IMR-90 (cell line): ENCODE results near the gene GALNT7. TPM values are rescaled to one million over a fixed set of nuclear protein-coding genes. Genes with fewer than 3 reads are reported as not detected.

Experiments used
- ATAC-seq: fragments of 200-7000 bp; cut with Tn5 transposase; 2 replicates; pipeline ENCODE4 v1.9.1; 2020; ENCODE audit warnings: low read depth, mild to moderate bottlenecking, moderate library complexity
- BruUV-seq: library from RNA; stranded (reverse); fragments of 400-500 nt; replicated peaks from 2 replicates; lab custom pipeline; 2021; lab: Mats Ljungman, UMichigan
- CTCF ChIA-PET: fragments of 300-600 bp; formaldehyde crosslinking; extraction: SDS; loops from one replicate; lab custom pipeline; 2021; ENCODE audit warnings: antibody characterized with exemption; lab: Yijun Ruan, JAX
- POLR2A ChIA-PET: fragments of 300-600 bp; sonication (Branson Sonifier 250); formaldehyde crosslinking; loops from one replicate; lab custom pipeline; 2022; ENCODE audit warnings: antibody characterized with exemption; ENCODE audit not compliant: unreplicated experiment; lab: Charles Lee
- DNase-seq: peaks from one replicate; pipeline ENCODE4 v3.0.0; 2013
- H2AFZ ChIP-seq: replicated peaks from 2 replicates; pipeline ENCODE3; 2013; ENCODE audit warnings: low read length, mild to moderate bottlenecking; ENCODE audit not compliant: poor library complexity
- H2AK5ac ChIP-seq: 2 replicates; pipeline ENCODE4 v1.6.1; 2013; ENCODE audit warnings: low read depth, low read length, inconsistent platforms
- H2AK9ac ChIP-seq: replicated peaks from 2 replicates; pipeline ENCODE3; 2013; ENCODE audit warnings: mild to moderate bottlenecking, low read depth, low read length, moderate library complexity; ENCODE audit not compliant: poor library complexity
- H2BK120ac ChIP-seq: 2 replicates; pipeline ENCODE4 v1.6.1; 2013; ENCODE audit warnings: low read depth, low read length, inconsistent platforms
- H2BK15ac ChIP-seq: 3 replicates; pipeline ENCODE4 v1.6.1; 2013; ENCODE audit warnings: low read depth, low read length, inconsistent platforms
- H2BK20ac ChIP-seq: 2 replicates; pipeline ENCODE4 v1.6.1; 2013; ENCODE audit warnings: low read depth, mild to moderate bottlenecking, inconsistent platforms, low read length, moderate library complexity
- H2BK5ac ChIP-seq: 2 replicates; pipeline ENCODE4 v1.6.1; 2013; ENCODE audit warnings: mild to moderate bottlenecking, low read depth, low read length, inconsistent platforms; ENCODE audit not compliant: poor library complexity, severe bottlenecking
- H3K14ac ChIP-seq: replicated peaks from 2 replicates; pipeline ENCODE4 v1.6.1; 2013; ENCODE audit warnings: low read depth, low read length, inconsistent platforms
- H3K18ac ChIP-seq: 2 replicates; pipeline ENCODE4 v1.6.1; 2013; ENCODE audit warnings: low read depth, low read length, control low read depth
- H3K23ac ChIP-seq: 2 replicates; pipeline ENCODE4 v1.6.1; 2013; ENCODE audit warnings: low read depth, low read length, inconsistent platforms
- H3K27ac ChIP-seq: 2 replicates; pipeline ENCODE4 v1.5.1; 2013; ENCODE audit warnings: mild to moderate bottlenecking, control low read depth, low read length; ENCODE audit not compliant: insufficient read depth
- H3K27me3 ChIP-seq: 2 replicates; pipeline ENCODE4 v1.6.1; 2013; ENCODE audit warnings: low read length; ENCODE audit not compliant: control insufficient read depth, insufficient read depth
- H3K36me3 ChIP-seq: 2 replicates; pipeline ENCODE4 v1.6.1; 2013; ENCODE audit warnings: low read length, mixed read lengths; ENCODE audit not compliant: control insufficient read depth, insufficient read depth
- H3K4ac ChIP-seq: 2 replicates; pipeline ENCODE4 v1.6.1; 2013; ENCODE audit warnings: low read depth, low read length, inconsistent platforms
- H3K4me1 ChIP-seq: 2 replicates; pipeline ENCODE4 v1.6.1; 2013; ENCODE audit warnings: low read length, mixed read lengths; ENCODE audit not compliant: control insufficient read depth, insufficient read depth
- H3K4me2 ChIP-seq: 2 replicates; pipeline ENCODE4 v1.6.1; 2013; ENCODE audit warnings: low read depth, mild to moderate bottlenecking, control low read depth, low read length, moderate library complexity
- H3K4me3 ChIP-seq: 2 replicates; pipeline ENCODE4 v1.5.1; 2013; ENCODE audit warnings: low read depth, mild to moderate bottlenecking, control low read depth, low read length, moderate library complexity; ENCODE audit not compliant: insufficient read depth
- H3K56ac ChIP-seq: 2 replicates; pipeline ENCODE4 v1.6.1; 2013; ENCODE audit warnings: low read length, inconsistent platforms; ENCODE audit not compliant: insufficient read depth; ENCODE audit errors: extremely low read depth
- H3K79me1 ChIP-seq, 2 experiments: 2 replicates each; pipeline ENCODE4 v1.6.1; 2013; ENCODE audit warnings: low read length in 2 of 2, inconsistent platforms in 1 of 2, low read depth in 1 of 2
- H3K9ac ChIP-seq: 2 replicates; pipeline ENCODE4 v1.6.1; 2013; ENCODE audit warnings: low read depth, low read length, control low read depth
- H3K9me1 ChIP-seq: 2 replicates; pipeline ENCODE4 v1.6.1; 2013; ENCODE audit warnings: low read length, inconsistent platforms; ENCODE audit not compliant: insufficient read depth
- H3K9me3 ChIP-seq: 2 replicates; pipeline ENCODE4 v1.6.1; 2013; ENCODE audit warnings: low read length; ENCODE audit not compliant: control insufficient read depth, insufficient read depth
- H4K20me1 ChIP-seq: 2 replicates; pipeline ENCODE4 v1.6.1; 2013; ENCODE audit warnings: low read length, inconsistent platforms; ENCODE audit not compliant: insufficient read depth
- H4K5ac ChIP-seq: 2 replicates; pipeline ENCODE4 v1.6.1; 2013; ENCODE audit warnings: mild to moderate bottlenecking, low read depth, low read length, control low read depth
- H4K8ac ChIP-seq, 2 experiments: 2 replicates each; pipeline ENCODE4 v1.6.1; 2013; ENCODE audit warnings: low read depth in 2 of 2, low read length in 2 of 2, control low read depth in 1 of 2, inconsistent platforms in 1 of 2
- H4K91ac ChIP-seq: 2 replicates; pipeline ENCODE4 v1.6.1; 2013; ENCODE audit warnings: low read depth, low read length, inconsistent platforms; ENCODE audit not compliant: insufficient read depth
- BHLHE40 ChIP-seq: fragments of 150-350 bp; IDR thresholded peaks from 2 replicates; pipeline ENCODE4 v1.6.1; 2016; ENCODE audit warnings: mild to moderate bottlenecking, low read depth, low read length
- CEBPB ChIP-seq: IDR thresholded peaks from 2 replicates; pipeline ENCODE4 v1.6.1; 2012; ENCODE audit warnings: low read depth, low read length, improper control_type of control experiment
- CHD1 ChIP-seq: IDR thresholded peaks from 2 replicates; pipeline ENCODE4 v1.6.1; 2012; ENCODE audit warnings: low read depth, low read length, improper control_type of control experiment
- FOS ChIP-seq: fragments of 150-350 bp; IDR thresholded peaks from 2 replicates; pipeline ENCODE4 v1.6.1; 2016; ENCODE audit warnings: low read depth, low read length
- MAFK ChIP-seq: IDR thresholded peaks from 2 replicates; pipeline ENCODE4 v1.6.1; 2012; ENCODE audit warnings: low read depth, low read length, improper control_type of control experiment
- MAZ ChIP-seq: IDR thresholded peaks from 2 replicates; pipeline ENCODE4 v1.6.1; 2012; ENCODE audit warnings: low read depth, mild to moderate bottlenecking, low read length, improper control_type of control experiment, moderate library complexity, borderline replicate concordance
- MXI1 ChIP-seq: IDR thresholded peaks from 2 replicates; pipeline ENCODE4 v1.6.1; 2012; ENCODE audit warnings: low read depth, mild to moderate bottlenecking, low read length, moderate library complexity, borderline replicate concordance
- RCOR1 ChIP-seq: IDR thresholded peaks from 2 replicates; pipeline ENCODE4 v1.6.1; 2012; ENCODE audit warnings: mild to moderate bottlenecking, low read length, improper control_type of control experiment; ENCODE audit not compliant: insufficient replicate concordance
- RFX5 ChIP-seq: IDR thresholded peaks from 2 replicates; pipeline ENCODE4 v1.8.0; 2012; ENCODE audit warnings: low read depth, mild to moderate bottlenecking, low read length, moderate library complexity
- WGBS, 2 experiments: methylation state at CpG; one replicate each; pipeline versions ENCODE4 v1.1.5 to v1.1.7; 2013; ENCODE audit warnings: missing lambda C conversion rate in 2 of 2; ENCODE audit not compliant: insufficient read length in 1 of 2; ENCODE audit errors: extremely low coverage in 2 of 2; 5-methylcytosine and 5-hydroxymethylcytosine counted together
- dilution Hi-C: fragments of 300-500 bp; cut with HindIII; formaldehyde crosslinking; loops from one replicate; pipeline ENCODE4 v1.14.3; 2018; ENCODE audit warnings: low sequenced_read_pairs; ENCODE audit not compliant: unreplicated experiment
- in situ Hi-C: fragments of 300-500 bp; cut with MboI; formaldehyde crosslinking; loops from 3 replicates; pipeline ENCODE4 v1.14.3; 2019; ENCODE audit warnings: low sequenced_read_pairs, inconsistent platforms, mixed read lengths
- intact Hi-C: fragments of 100-400 bp; cut with micrococcal nuclease; formaldehyde crosslinking; loops from 2 replicates; pipeline ENCODE4 v1.10.0; 2022
- polyA plus RNA-seq, 3 experiments: library from polyadenylated mRNA; depleted of rRNA; stranded (reverse); fragments of >200 nt; gene quantifications; 2 replicates each; pipeline ENCODE4 v1.2.3, GENCODE V29; 2012; ENCODE audit warnings: low replicate concordance in 1 of 3
- total RNA-seq: library from RNA; depleted of rRNA; stranded (reverse); fragments of >200 nt; gene quantifications from 2 replicates; pipeline ENCODE4 v1.2.3, GENCODE V29; 2012
- TF ChIP-seq, protein P1 (sequence below): fragments of 150-350 bp; IDR thresholded peaks from 2 replicates; pipeline ENCODE4 v1.6.1; 2016; ENCODE audit warnings: low read depth, mild to moderate bottlenecking, low read length, moderate library complexity, borderline replicate concordance
- TF ChIP-seq, protein P2 (sequence below): fragments of 150-350 bp; IDR thresholded peaks from 2 replicates; pipeline ENCODE4 v1.6.1; 2017; ENCODE audit warnings: mild to moderate bottlenecking, antibody characterized with exemption, low read length, low read depth

GALNT7 gene
- total and polyA plus RNA-seq, 2 of the 4 experiments (the other 2 are of a cell fraction), result 19.1 to 31.2 TPM

- CTCF ChIA-PET, result no interaction called here
- no peak for TF ChIP-seq CHD1
- no peak for TF ChIP-seq FOS
- TF ChIP-seq CEBPB, result no peak
- TF ChIP-seq RFX5, result no peak
- no peak for TF ChIP-seq MAZ
- TF ChIP-seq RCOR1, result no peak
- no peak for TF ChIP-seq MXI1
- TF ChIP-seq, protein P1, sequence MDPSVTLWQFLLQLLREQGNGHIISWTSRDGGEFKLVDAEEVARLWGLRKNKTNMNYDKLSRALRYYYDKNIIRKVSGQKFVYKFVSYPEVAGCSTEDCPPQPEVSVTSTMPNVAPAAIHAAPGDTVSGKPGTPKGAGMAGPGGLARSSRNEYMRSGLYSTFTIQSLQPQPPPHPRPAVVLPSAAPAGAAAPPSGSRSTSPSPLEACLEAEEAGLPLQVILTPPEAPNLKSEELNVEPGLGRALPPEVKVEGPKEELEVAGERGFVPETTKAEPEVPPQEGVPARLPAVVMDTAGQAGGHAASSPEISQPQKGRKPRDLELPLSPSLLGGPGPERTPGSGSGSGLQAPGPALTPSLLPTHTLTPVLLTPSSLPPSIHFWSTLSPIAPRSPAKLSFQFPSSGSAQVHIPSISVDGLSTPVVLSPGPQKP, result no peak
- TF ChIP-seq BHLHE40, result no peak
- TF ChIP-seq, protein P2, sequence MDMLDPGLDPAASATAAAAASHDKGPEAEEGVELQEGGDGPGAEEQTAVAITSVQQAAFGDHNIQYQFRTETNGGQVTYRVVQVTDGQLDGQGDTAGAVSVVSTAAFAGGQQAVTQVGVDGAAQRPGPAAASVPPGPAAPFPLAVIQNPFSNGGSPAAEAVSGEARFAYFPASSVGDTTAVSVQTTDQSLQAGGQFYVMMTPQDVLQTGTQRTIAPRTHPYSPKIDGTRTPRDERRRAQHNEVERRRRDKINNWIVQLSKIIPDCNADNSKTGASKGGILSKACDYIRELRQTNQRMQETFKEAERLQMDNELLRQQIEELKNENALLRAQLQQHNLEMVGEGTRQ, result no peak
- TF ChIP-seq MAFK, result no peak
- H4K20me1 ChIP-seq, result no peaks in the 10 kb centered on the region
- no peak overlapping the region for H3K27ac ChIP-seq
- in situ Hi-C loops, result no loop called here
- peak overlapping the region; percentile 21; the same call in 1 of the 2 replicates for H4K91ac ChIP-seq
- POLR2A ChIA-PET, result no interaction called here
- H3K9ac ChIP-seq, result no peak overlapping the region
- ATAC-seq (no peak), DNase-seq (no peak)
- no peak overlapping the region for H2BK5ac ChIP-seq
- H3K18ac ChIP-seq, result peak overlapping the region; percentile 59; the same call in 1 of the 2 replicates
- H3K27me3 ChIP-seq, result no peaks in the 10 kb centered on the region
- no peak overlapping the region for H3K56ac ChIP-seq
- H4K8ac ChIP-seq, result peak overlapping the region in 1 of 2 experiments; percentile 8; a peak in 1 of 4 replicates
- H3K4me1 ChIP-seq, result peaks cover 8% of the 10 kb centered on the region; the same call in 1 of the 2 replicates
- intact Hi-C loops, result no loop called here
- peaks cover 9 to 30% of the 10 kb centered on the region in 2 experiments; a peak in 3 of 4 replicates for H3K79me1 ChIP-seq
- BruUV-seq, result no TSS peak
- no peaks in the 10 kb centered on the region for H3K9me3 ChIP-seq
- no peak overlapping the region for H3K14ac ChIP-seq
- H2AFZ ChIP-seq, result no peak overlapping the region
- no peaks in the 10 kb centered on the region for H3K36me3 ChIP-seq
- peak overlapping the region; percentile 52; the same call in 1 of the 2 replicates for H2BK20ac ChIP-seq
- 0 out of 2 replicates have a peak overlapping the region, but pooled peaks have one; percentile 21 for H3K4ac ChIP-seq
- no peak overlapping the region for H2AK9ac ChIP-seq
- H2AK5ac ChIP-seq, result no peak overlapping the region
- no CpG with 5 or more reads among the region's 7 CpGs for WGBS, 2 experiments
- H3K23ac ChIP-seq, result 0 out of 2 replicates have a peak overlapping the region, but pooled peaks have one; percentile 2
- peak overlapping the region; percentile 40; the same call in 1 of the 3 replicates for H2BK15ac ChIP-seq
- H3K4me2 ChIP-seq, result no peak overlapping the region
- dilution Hi-C loops, result no loop called here
- H3K9me1 ChIP-seq, result no peaks in the 10 kb centered on the region
- no peak overlapping the region for H2BK120ac ChIP-seq
- 0 out of 2 replicates have a peak overlapping the region, but pooled peaks have one; percentile 59 for H4K5ac ChIP-seq
- H3K4me3 ChIP-seq, result no peak overlapping the region
Measured at GRCh38 chr4:173188648-173189047, 20.0 kb downstream of the GALNT7 start.
